ENCODE results near the gene SLFNL1. TPM values are rescaled to one million over a fixed set of nuclear protein-coding genes. Genes with fewer than 3 reads are reported as not detected.

SLFNL1 gene
- total RNA-seq, 1 donor from 2014 or later: 0.18 TPM

- H4K20me1 ChIP-seq (ENCODE audit: insufficient read depth, low read length): no peaks in the 10 kb centered on the region
- H3K27ac ChIP-seq (ENCODE audit: low read depth, low read length): no peak overlapping the region
- H3K4me1 ChIP-seq (ENCODE audit: insufficient read depth, low read length): no peaks in the 10 kb centered on the region
- H3K36me3 ChIP-seq (ENCODE audit: insufficient read depth, low read length): peaks cover 10% of the 10 kb centered on the region
- no peak overlapping the region for H2AFZ ChIP-seq (ENCODE audit: low read depth, low read length)
- TF ChIP-seq CTCF (IDR thresholded peaks at IDR 0.05; ENCODE audit: insufficient read depth, low read depth, low read length): no peak
- no peak for TF ChIP-seq EZH2 (IDR thresholded peaks at IDR 0.05; ENCODE audit: insufficient read depth, low read length)
- H3K36me3 Mint-ChIP-seq (ENCODE audit: low read depth, unreplicated experiment): peaks cover 26% of the 10 kb centered on the region
- H3K4me3 Mint-ChIP-seq (ENCODE audit: unreplicated experiment): no peak overlapping the region
- no peaks in the 10 kb centered on the region for H3K27me3 Mint-ChIP-seq (ENCODE audit: low read depth, unreplicated experiment)
- no peaks in the 10 kb centered on the region for H3K9me3 Mint-ChIP-seq (ENCODE audit: unreplicated experiment)
- H3K9me3 ChIP-seq (ENCODE audit: insufficient read depth, low read depth, low read length): no peaks in the 10 kb centered on the region
- H3K4me2 ChIP-seq (ENCODE audit: low read length): no peak overlapping the region
- no peak overlapping the region for H3K27ac Mint-ChIP-seq (ENCODE audit: unreplicated experiment)
- H3K4me3 ChIP-seq (ENCODE audit: insufficient read depth, low read depth, low read length): no peak overlapping the region
- no peaks in the 10 kb centered on the region for H3K27me3 ChIP-seq (ENCODE audit: insufficient read depth, low read length)
- DNase-seq (ENCODE audit: low read depth) (no peak), FAIRE-seq (no peak)
- peaks cover 1% of the 10 kb centered on the region for H3K4me1 Mint-ChIP-seq (ENCODE audit: low read depth, unreplicated experiment)
- no peaks in the 10 kb centered on the region for H3K79me2 ChIP-seq (ENCODE audit: insufficient read depth, low read length)
- H3K9ac ChIP-seq (ENCODE audit: low read length): no peak overlapping the region
Observed at GRCh38 chr1:41051022-41051421, 29.5 kb upstream of the SLFNL1 start.

GRCh38 chr1:41048540-41048939 lies 27.0 kb upstream of the SLFNL1 start:
- FAIRE-seq (no peak), DNase-seq (ENCODE audit: low read depth) (no peak)
- H3K4me1 ChIP-seq (ENCODE audit: insufficient read depth, low read length): peaks cover 6% of the 10 kb centered on the region
- Mint-ChIP-seq H3K36me3 (ENCODE audit: low read depth, unreplicated experiment) (peaks cover 26% of the 10 kb centered on the region), H3K4me1 (ENCODE audit: low read depth, unreplicated experiment) (peaks cover 7% of the 10 kb centered on the region), H3K27ac (ENCODE audit: unreplicated experiment) (no peak overlapping the region), H3K9me3 (ENCODE audit: unreplicated experiment) (no peaks in the 10 kb centered on the region), H3K27me3 (ENCODE audit: low read depth, unreplicated experiment) (no peaks in the 10 kb centered on the region), H3K4me3 (ENCODE audit: unreplicated experiment) (no peak overlapping the region)
- H3K4me3 ChIP-seq (ENCODE audit: insufficient read depth, low read depth, low read length): no peak overlapping the region
- no peaks in the 10 kb centered on the region for H3K27me3 ChIP-seq (ENCODE audit: insufficient read depth, low read length)
- no peak overlapping the region for H3K27ac ChIP-seq (ENCODE audit: low read depth, low read length)
- no peaks in the 10 kb centered on the region for H3K9me3 ChIP-seq (ENCODE audit: insufficient read depth, low read depth, low read length)
- no peak for TF ChIP-seq EZH2 (IDR thresholded peaks at IDR 0.05; ENCODE audit: insufficient read depth, low read length)
- no peak for TF ChIP-seq CTCF (IDR thresholded peaks at IDR 0.05; ENCODE audit: insufficient read depth, low read depth, low read length)
- H2AFZ ChIP-seq (ENCODE audit: low read depth, low read length): no peak overlapping the region
- no peak overlapping the region for H3K4me2 ChIP-seq (ENCODE audit: low read length)
- H3K79me2 ChIP-seq (ENCODE audit: insufficient read depth, low read length): no peaks in the 10 kb centered on the region
- H3K9ac ChIP-seq (ENCODE audit: low read length): no peak overlapping the region
- peaks cover 8% of the 10 kb centered on the region for H3K36me3 ChIP-seq (ENCODE audit: insufficient read depth, low read length)
- H4K20me1 ChIP-seq (ENCODE audit: insufficient read depth, low read length): no peaks in the 10 kb centered on the region

GRCh38 chr1:41046347-41046775 lies 24.8 kb upstream of the SLFNL1 start:
- Mint-ChIP-seq H3K27ac (ENCODE audit: unreplicated experiment) (no peak overlapping the region), H3K4me3 (ENCODE audit: unreplicated experiment) (no peak overlapping the region), H3K4me1 (ENCODE audit: low read depth, unreplicated experiment) (peaks cover 12% of the 10 kb centered on the region), H3K27me3 (ENCODE audit: low read depth, unreplicated experiment) (no peaks in the 10 kb centered on the region), H3K36me3 (ENCODE audit: low read depth, unreplicated experiment) (peaks cover 22% of the 10 kb centered on the region), H3K9me3 (ENCODE audit: unreplicated experiment) (no peaks in the 10 kb centered on the region)
- H3K9me3 ChIP-seq (ENCODE audit: insufficient read depth, low read depth, low read length): no peaks in the 10 kb centered on the region
- H3K9ac ChIP-seq (ENCODE audit: low read length): no peak overlapping the region
- FAIRE-seq: no peak
- no peak overlapping the region for H3K27ac ChIP-seq (ENCODE audit: low read depth, low read length)
- H3K27me3 ChIP-seq (ENCODE audit: insufficient read depth, low read length): no peaks in the 10 kb centered on the region
- H4K20me1 ChIP-seq (ENCODE audit: insufficient read depth, low read length): no peaks in the 10 kb centered on the region
- no peak overlapping the region for H3K4me2 ChIP-seq (ENCODE audit: low read length)
- H2AFZ ChIP-seq (ENCODE audit: low read depth, low read length): no peak overlapping the region
- H3K4me1 ChIP-seq (ENCODE audit: insufficient read depth, low read length): peaks cover 6% of the 10 kb centered on the region
- peaks cover 8% of the 10 kb centered on the region for H3K36me3 ChIP-seq (ENCODE audit: insufficient read depth, low read length)
- no peak for DNase-seq (ENCODE audit: low read depth)
- H3K79me2 ChIP-seq (ENCODE audit: insufficient read depth, low read length): no peaks in the 10 kb centered on the region
- no peak overlapping the region for H3K4me3 ChIP-seq (ENCODE audit: insufficient read depth, low read depth, low read length)
- TF ChIP-seq CTCF (IDR thresholded peaks at IDR 0.05; ENCODE audit: insufficient read depth, low read depth, low read length): no peak
- TF ChIP-seq EZH2 (IDR thresholded peaks at IDR 0.05; ENCODE audit: insufficient read depth, low read length): no peak

Data from astrocyte (in vitro differentiated cells and primary cell).